GM18909 (cell line): ENCODE results near the gene CEP63.

Experiments used
- ATAC-seq: cut with Tn5 transposase; IDR thresholded peaks from one replicate; pipeline ENCODE4 v1.9.1; 2021; ENCODE audit warnings: mild to moderate bottlenecking; ENCODE audit not compliant: unreplicated experiment, poor library complexity

Gene CEP63

DNA sequence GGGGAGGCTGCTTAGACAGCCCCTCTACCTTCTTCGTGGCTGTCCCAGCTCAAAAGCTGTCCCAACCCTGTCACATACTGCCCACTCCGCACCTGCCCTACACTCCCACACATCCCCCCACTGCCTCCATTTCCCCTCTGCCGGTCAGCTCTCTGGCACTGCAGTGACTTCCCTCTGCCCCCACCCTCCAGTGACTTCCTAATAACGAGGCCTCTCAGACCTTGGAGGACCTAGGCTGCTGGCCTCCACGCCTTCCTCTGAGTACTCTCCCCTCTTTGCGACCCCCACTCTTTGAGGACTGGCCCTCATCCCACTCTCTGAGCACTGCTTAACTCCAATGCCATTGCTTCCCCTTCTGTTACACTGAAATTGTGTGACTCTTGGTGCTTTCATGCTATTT, 119.7 kb downstream of the CEP63 start:
- ATAC-seq, result no peak

DNA sequence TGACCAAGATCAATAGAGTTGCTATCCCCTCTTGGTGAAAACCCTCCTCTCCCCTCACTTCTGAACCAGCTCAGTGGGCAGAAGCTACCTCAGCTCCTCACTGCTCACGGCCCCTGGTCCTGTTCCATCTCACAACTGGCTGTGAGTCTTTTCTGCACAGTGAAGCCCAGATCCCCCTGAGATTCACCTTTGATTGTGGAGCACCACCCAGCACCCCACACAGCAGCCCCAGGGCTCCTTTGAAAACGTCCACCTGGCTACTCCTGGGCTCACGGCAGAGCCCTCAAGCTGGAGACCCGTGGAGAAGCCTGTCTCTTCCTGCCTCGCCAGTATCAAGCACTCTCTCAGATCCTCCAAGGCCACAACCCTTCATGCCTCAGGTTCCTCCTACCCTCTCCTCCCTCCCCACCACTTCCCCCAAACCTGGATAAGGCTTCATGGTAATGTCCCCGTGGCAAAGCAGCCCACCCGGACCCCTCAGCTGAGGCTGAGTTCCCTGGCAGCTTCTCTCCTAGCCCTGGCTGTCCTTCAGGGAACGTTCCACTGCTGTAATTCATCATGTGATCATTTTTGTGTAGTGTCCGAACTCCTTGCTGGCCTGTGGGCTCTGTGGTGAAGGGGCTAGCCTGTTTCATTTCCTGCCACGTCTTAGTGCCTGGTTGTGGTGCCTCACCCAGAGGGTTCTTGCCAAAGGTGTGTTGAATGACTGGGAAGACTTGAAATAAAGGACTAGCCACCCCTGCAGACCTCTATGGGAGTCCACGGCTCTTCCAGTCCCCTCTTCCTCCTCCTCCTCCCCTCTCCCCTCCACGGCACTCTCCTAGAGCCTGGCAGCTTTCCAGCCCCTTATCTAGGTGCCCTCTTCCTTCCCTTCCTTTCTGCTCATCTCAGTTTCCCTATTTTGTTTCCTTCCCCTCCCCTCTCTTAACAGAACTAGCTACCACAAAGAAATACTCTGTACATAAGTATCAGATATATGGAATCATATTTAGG, 120.5 kb downstream of the CEP63 start:
- ATAC-seq, result no peak

- ATAC-seq, result no peak
These were observed 121.5 kb downstream of the CEP63 start for GRCh38 chr3:134607054-134608022.

DNA sequence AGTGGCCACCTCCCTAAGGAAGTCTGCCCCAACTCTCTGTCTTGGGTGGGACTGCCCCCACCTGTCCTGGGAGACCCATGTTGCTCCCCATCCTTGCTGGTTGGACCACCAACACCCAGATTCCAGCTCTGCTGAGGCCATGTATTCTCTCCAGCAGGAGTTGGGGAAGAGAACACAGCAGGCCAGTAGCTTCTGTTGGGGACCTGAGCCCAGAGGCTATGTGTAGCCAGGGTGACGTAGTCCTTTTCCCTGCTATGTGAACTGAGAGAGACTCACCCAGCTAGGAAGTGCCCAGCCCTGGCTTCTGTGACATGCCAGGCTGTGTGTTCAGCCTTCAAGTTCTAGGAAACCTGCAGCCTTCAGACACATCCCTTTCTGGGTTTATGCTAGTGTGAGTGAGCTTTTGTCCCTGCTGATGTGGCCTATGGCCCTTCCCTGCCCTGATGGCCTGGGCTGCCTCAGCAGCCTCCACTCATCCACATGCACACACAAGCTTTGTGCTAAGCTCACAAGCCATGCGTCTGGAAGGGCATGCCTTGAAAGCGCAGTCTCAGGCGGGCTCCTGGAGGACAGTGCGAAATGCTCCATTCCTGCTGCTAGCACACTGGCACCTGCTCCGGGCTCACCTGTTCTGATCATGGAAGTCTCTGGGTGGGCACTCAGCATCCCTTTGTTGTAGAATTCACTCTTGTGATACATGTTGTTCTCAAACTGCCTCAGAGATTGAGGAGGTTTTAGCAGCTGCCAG, 122.3 kb downstream of the CEP63 start:
- ATAC-seq, result no peak

GRCh38 chr3:134608771-134609435, 123.0 kb downstream of the CEP63 start:
- ATAC-seq, result no peak

DNA sequence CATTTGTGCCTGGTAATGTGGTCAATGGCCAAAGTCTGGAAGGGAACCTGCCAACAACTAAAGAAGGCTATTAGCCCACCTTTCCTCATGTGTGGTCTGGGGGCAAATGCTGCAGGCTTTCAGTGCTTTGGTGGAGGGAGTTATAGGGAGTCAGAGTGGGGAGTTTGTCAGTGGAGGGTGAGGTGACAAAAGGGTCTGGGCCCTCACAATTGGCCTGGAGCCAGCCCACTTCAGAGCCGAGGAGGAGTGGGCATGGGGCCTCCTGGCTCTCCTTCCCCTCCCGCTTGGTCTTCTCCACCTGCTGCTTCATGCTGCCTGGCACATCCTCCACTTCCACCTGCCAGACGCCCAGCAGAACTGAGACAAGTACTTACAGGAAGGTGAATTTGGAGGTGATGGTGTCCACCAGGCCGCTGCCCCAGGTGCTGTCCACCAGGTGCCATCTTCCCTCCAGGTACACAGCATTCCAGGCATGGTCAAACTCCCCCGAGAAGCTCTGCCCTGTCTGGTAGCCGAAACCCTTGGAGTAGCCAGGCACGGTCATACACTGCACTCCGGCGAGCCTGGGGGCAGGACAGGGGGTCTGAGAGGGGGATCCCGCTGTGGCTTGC, 124.1 kb downstream of the CEP63 start:
- ATAC-seq, result no peak

- ATAC-seq, result no peak
These were observed 124.9 kb downstream of the CEP63 start for GRCh38 chr3:134610432-134611385.

GRCh38 chr3:134611516-134611915, 125.7 kb downstream of the CEP63 start:
- no peak for ATAC-seq

DNA sequence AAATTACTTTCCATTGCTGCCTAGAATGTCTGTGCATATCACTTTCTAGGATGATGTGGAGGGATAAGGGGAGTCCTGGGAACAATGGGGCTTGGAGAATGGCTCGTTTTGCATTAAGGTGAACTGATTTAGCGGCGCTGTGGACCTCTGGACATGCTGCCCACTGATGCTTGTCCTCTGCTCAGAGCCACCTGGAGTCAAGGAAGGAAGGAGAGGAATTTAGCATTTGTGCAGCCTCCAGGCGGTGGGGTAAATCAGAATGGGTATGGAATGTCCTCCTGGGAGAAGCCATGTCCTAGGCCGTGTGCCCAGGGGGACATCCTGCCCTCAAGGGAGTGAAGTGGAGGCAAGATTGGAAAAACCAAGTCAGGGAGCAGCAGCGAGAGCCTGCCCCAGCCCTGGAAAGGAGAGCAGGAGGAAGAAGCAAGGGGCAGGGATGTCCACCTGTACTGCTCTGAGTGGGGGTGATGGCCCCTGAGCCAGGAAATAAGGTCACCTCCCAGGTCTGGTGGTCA, 127.2 kb downstream of the CEP63 start:
- ATAC-seq, result no peak

GRCh38 chr3:134614955-134615354, 129.1 kb downstream of the CEP63 start:
- no peak for ATAC-seq

DNA sequence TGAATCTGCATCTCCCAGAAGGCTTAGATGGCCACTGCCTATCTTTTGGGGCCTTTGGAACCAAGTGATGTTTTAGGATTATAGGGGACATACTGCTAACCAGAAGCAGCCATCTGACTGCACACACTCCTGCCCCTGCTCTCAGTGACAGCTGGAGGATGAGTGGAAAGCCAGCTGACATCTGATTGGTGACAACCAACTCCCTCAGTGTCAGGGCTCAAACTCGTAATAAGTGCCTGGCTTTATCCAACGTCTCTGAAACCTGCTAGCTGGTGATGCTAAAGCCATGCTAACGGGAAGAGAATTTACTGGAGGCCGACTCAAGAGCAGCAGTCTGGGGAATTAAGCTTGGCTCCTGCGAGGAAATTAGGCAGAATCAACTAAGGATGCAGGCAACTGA, 129.9 kb downstream of the CEP63 start:
- ATAC-seq, result no peak

- no peak for ATAC-seq
These were observed 132.0 kb downstream of the CEP63 start for GRCh38 chr3:134617608-134618477.

GRCh38 chr3:134618478-134619300, 132.8 kb downstream of the CEP63 start:
- ATAC-seq, result no peak

DNA sequence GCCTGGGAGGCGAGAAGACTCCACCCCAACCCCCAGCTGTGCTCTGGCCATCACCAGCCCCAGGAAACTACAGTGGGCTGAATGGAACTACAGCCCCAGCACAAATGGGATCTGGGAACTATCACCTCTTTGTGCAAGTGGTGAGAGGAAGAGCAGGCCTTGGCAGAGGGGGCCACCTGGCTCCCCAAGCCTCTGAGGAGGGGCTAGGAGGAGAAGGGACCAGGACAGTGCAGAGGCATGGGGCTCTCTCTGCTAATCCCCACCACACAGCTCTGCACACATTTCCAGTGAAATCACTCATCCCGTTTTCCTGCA, 133.4 kb downstream of the CEP63 start:
- ATAC-seq, result no peak

GRCh38 chr3:134619884-134620445, 134.1 kb downstream of the CEP63 start:
- ATAC-seq, result no peak

GRCh38 chr3:134620476-134621115, 134.7 kb downstream of the CEP63 start:
- no peak for ATAC-seq
